HepG2 (cell line): ENCODE data around the gene SIK2. TPM values are rescaled to one million over a fixed set of nuclear protein-coding genes. Genes with fewer than 3 reads are reported as not detected.

Source experiments
- ATAC-seq: fragments of 200-7000 bp; cut with Tn5 transposase; 3 replicates; pipeline ENCODE4 v1.9.1; 2020; ENCODE audit warnings: mild to moderate bottlenecking, moderate library complexity
- BruUV-seq: library from RNA; stranded (reverse); fragments of 400-500 nt; replicated peaks from 2 replicates; lab custom pipeline; 2021; lab: Mats Ljungman, UMichigan
- CTCF ChIA-PET: fragments of 300-600 bp; formaldehyde crosslinking; extraction: SDS; loops from one replicate; lab custom pipeline; 2021; ENCODE audit warnings: low total read pairs, inconsistent platforms, low intra/inter-chr PET ratio; lab: Yijun Ruan, JAX
- POLR2A ChIA-PET: fragments of 350-600 bp; sonication (Branson Sonifier 250); formaldehyde crosslinking; loops from one replicate; lab custom pipeline; 2020; ENCODE audit warnings: antibody characterized with exemption, inconsistent platforms; lab: Yijun Ruan, JAX
- DNase-seq: peaks from one replicate; pipeline ENCODE4 v3.0.0-alpha.2; 2015; ENCODE audit warnings: low spot score
- FAIRE-seq: peaks from 3 replicates; lab custom pipeline; 2011; peaks lifted over from hg19 to GRCh38; lab: Jason Lieb, UNC
- H2AFZ ChIP-seq: one replicate; pipeline ENCODE4 v1.6.1; 2011; ENCODE audit warnings: low read length, inconsistent platforms
- H3K27ac ChIP-seq: fragments of 300-600 bp; 3 replicates; pipeline ENCODE4 v1.8.0; 2011; ENCODE audit warnings: mixed run types, mild to moderate bottlenecking, mixed read lengths, low read length, inconsistent platforms; ENCODE audit not compliant: insufficient read depth; ENCODE audit errors: extremely low read length
- H3K27me3 ChIP-seq, 2 experiments: fragments of 200-600 bp in 1 of 2; 2 replicates in 1 of 2; 3 replicates in 1 of 2; pipeline versions ENCODE4 v1.6.0 to v1.8.0; 2011; ENCODE audit warnings: low read length in 2 of 2, mild to moderate bottlenecking in 2 of 2, moderate library complexity in 2 of 2, inconsistent platforms in 1 of 2; ENCODE audit not compliant: insufficient read depth in 2 of 2, control insufficient read depth in 1 of 2
- H3K36me3 ChIP-seq, 2 experiments: fragments of 200-600 bp in 1 of 2; replicated peaks in 1 of 2; 2 replicates in 1 of 2; 3 replicates in 1 of 2; pipeline versions ENCODE4 v1.5.1 to v1.8.0; 2011; ENCODE audit warnings: low read length in 2 of 2, inconsistent platforms in 1 of 2; ENCODE audit not compliant: insufficient read depth in 2 of 2, control insufficient read depth in 1 of 2
- H3K4me1 ChIP-seq: 2 replicates; pipeline ENCODE4 v1.5.1; 2012; ENCODE audit warnings: low read length, inconsistent platforms; ENCODE audit not compliant: insufficient read depth
- H3K4me2 ChIP-seq: 2 replicates; pipeline ENCODE4 v1.6.0; 2011; ENCODE audit warnings: low read depth, low read length, inconsistent platforms
- H3K4me3 ChIP-seq, 3 experiments: fragments of 200-600 bp in 1 of 3; sonication (generic), shearing (Covaris generic) in 1 of 3; replicated peaks in 1 of 3; 2 replicates each; pipeline ENCODE4 v1.5.1; 2011 to 2016; ENCODE audit warnings: low read length in 3 of 3, inconsistent platforms in 2 of 3, low read depth in 2 of 3, mild to moderate bottlenecking in 2 of 3, control low read depth in 1 of 3, mixed read lengths in 1 of 3; ENCODE audit not compliant: insufficient read depth in 1 of 3
- H3K79me2 ChIP-seq: one replicate; pipeline ENCODE4 v1.6.1; 2011; ENCODE audit warnings: low read length, inconsistent platforms; ENCODE audit not compliant: insufficient read depth
- H3K9ac ChIP-seq: 2 replicates; pipeline ENCODE4 v1.6.0; 2011; ENCODE audit warnings: mild to moderate bottlenecking, low read depth, low read length, inconsistent platforms; ENCODE audit not compliant: insufficient read depth
- H3K9me3 ChIP-seq: 2 replicates; pipeline ENCODE4 v1.5.1; 2012; ENCODE audit warnings: mild to moderate bottlenecking, low read length
- H4K20me1 ChIP-seq: 2 replicates; pipeline ENCODE4 v1.6.0; 2011; ENCODE audit warnings: inconsistent platforms, mild to moderate bottlenecking, low read length, moderate library complexity; ENCODE audit not compliant: insufficient read depth
- ARID2 ChIP-seq: sonication (generic); formaldehyde crosslinking; IDR thresholded peaks from 2 replicates; pipeline ENCODE4 v1.8.1; 2022; ENCODE audit warnings: mild to moderate bottlenecking, missing genetic modification reagents, borderline replicate concordance
- FOXA3 ChIP-seq: IDR thresholded peaks from 2 replicates; pipeline ENCODE4 v1.6.1; 2016; ENCODE audit warnings: missing genetic modification reagents, missing compliant biosample characterization
- HDAC1 ChIP-seq: sonication (generic); formaldehyde crosslinking; IDR thresholded peaks from 2 replicates; pipeline ENCODE4 v1.5.1; 2020; ENCODE audit warnings: mild to moderate bottlenecking, missing genetic modification reagents
- RELA ChIP-seq: sonication (generic); formaldehyde crosslinking; IDR thresholded peaks from 2 replicates; pipeline ENCODE4 v1.4.0; 2020; ENCODE audit warnings: missing genetic modification reagents
- SMYD3 ChIP-seq: sonication (generic); formaldehyde crosslinking; IDR thresholded peaks from 2 replicates; pipeline ENCODE4 v1.8.1; 2023; ENCODE audit warnings: mild to moderate bottlenecking, missing genetic modification reagents
- WIZ ChIP-seq: sonication (generic); formaldehyde crosslinking; IDR thresholded peaks from 2 replicates; pipeline ENCODE4 v1.5.1; 2020; ENCODE audit warnings: mild to moderate bottlenecking, missing genetic modification reagents
- ZNF747 ChIP-seq: sonication (generic); formaldehyde crosslinking; IDR thresholded peaks from 2 replicates; pipeline ENCODE4 v1.8.1; 2023; ENCODE audit warnings: missing genetic modification reagents, mild to moderate bottlenecking, borderline replicate concordance
- ZNF772 ChIP-seq: sonication (generic); formaldehyde crosslinking; IDR thresholded peaks from 2 replicates; pipeline ENCODE4 v1.5.0; 2020; ENCODE audit warnings: mild to moderate bottlenecking, missing genetic modification reagents
- WGBS: methylation state at CpG from one replicate; pipeline ENCODE4 v1.1.6; 2017; ENCODE audit warnings: low lambda C conversion rate; 5-methylcytosine and 5-hydroxymethylcytosine counted together
- in situ Hi-C: cut with HindIII; loops from 2 replicates; pipeline ENCODE4 v1.10.0; 2017; ENCODE audit warnings: low pct_unique_long_range_greater_than_20kb; ENCODE audit not compliant: extremely low pct_ligation_motif_present
- intact Hi-C: fragments of 100-400 bp; cut with micrococcal nuclease; formaldehyde crosslinking; loops from one replicate; pipeline ENCODE4 v1.10.0; 2022; ENCODE audit not compliant: unreplicated experiment
- polyA plus RNA-seq, 8 experiments: library from polyadenylated mRNA; depleted of rRNA in 3 of 8; stranded (reverse) in 7 of 8; unstranded in 1 of 8; fragments of >200 nt; fragmentation: Illumina TruSeq in 4 of 8; extraction: Trizol in 4 of 8; gene quantifications; 2 replicates each; pipeline versions ENCODE4 v1.2.1 to v1.2.3, GENCODE V29; 2011 to 2016; ENCODE audit warnings: low read depth in 4 of 8, missing spikeins in 1 of 8, mixed read lengths in 1 of 8; ENCODE audit not compliant: insufficient read depth in 1 of 8
- total RNA-seq, 5 experiments: library from RNA; depleted of rRNA; stranded (reverse); fragments of >200 nt; fragmentation: Illumina TruSeq; extraction: Trizol; gene quantifications; 2 replicates each; pipeline ENCODE4 v1.2.3, GENCODE V29; 2016; ENCODE audit warnings: low read depth in 1 of 5

The SIK2 gene
- total and polyA plus RNA-seq, 2 of the 13 experiments (the other 11 are each of a cell fraction or from before 2014, with no cell fraction given) = 8.1 to 15.4 TPM

DNA sequence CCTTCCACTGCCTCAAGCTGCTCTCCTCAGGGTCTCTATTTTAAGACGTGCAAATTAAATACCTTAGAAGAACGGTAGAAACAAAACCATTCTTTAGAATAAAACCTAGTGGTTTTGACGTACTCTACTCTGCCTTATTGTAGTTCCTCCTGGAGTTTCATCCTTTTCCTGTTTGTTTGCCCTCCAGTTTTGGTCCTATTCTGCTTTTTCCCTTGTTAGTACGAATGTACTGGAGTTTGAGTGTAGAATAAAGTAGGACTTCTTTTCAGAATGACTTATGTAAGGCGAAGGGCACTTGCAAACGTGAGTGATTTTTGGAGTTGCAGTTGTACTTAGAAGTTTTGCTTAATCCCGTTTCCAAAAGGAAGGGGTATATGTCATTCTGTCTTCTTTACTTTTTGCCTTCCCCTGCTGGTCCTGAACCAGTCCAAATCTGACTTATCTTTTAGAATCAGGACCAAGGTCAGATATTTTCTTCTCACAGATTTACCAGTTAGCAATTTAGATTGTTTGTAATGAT is 1.4 kb downstream of the SIK2 start:
- Histone ChIP-seq H4K20me1 (peaks cover 10% of the 10 kb centered on the region), H3K9ac (peak overlapping the region; percentile 95)
- ATAC-seq = no peak
- POLR2A ChIA-PET = interaction anchor here (1.0 to 3.1 kb wide), 4 partner anchors 30 to 174 kb away, joined by 3 to 17 read pairs (median 4); partner anchors contain the start of gene PPP2R1B
- WGBS = 3% methylated on average over 7 of the region's 7 CpGs
- BruUV-seq = TSS peak; percentile 60
- intact Hi-C loops = loop anchor here (1.0 to 5.0 kb wide), 4 partner anchors 24 to 174 kb away; no protein-coding TSS in a partner anchor
- TF ChIP-seq ARID2 (CRISPR knock-in tag) (0 out of 2 replicates have a peak, but pooled peaks have one; percentile 35), HDAC1 (CRISPR knock-in tag) (0 out of 2 replicates have a peak, but pooled peaks have one; percentile 28), WIZ (CRISPR knock-in tag) (no peak), ZNF747 (CRISPR knock-in tag) (no peak; the same call in 1 of the 2 replicates), RELA (no peak), ZNF772 (CRISPR knock-in tag) (0 out of 2 replicates have a peak, but pooled peaks have one; percentile 43), FOXA3 (no peak), SMYD3 (CRISPR knock-in tag) (0 out of 2 replicates have a peak, but pooled peaks have one; percentile 49)
- TF ChIP-seq, all 625 proteins: peak for 4
- Histone ChIP-seq H3K27me3 (no peaks in the 10 kb centered on the region), H3K36me3 (no peaks in the 10 kb centered on the region), H2AFZ (no peak overlapping the region), H3K4me2 (peak overlapping the region; percentile 90), H3K4me3 (peak overlapping the region; percentile 84 to 95 (median 90)), H3K4me1 (peaks cover 52% of the 10 kb centered on the region), H3K79me2 (peaks cover 61% of the 10 kb centered on the region), H3K27ac (peak overlapping the region; percentile 87), H3K9me3 (no peaks in the 10 kb centered on the region)
- FAIRE-seq = peak; percentile 8
- CTCF ChIA-PET = interaction anchor here (2.6 kb wide), 1 partner anchor 174 kb away, joined by 16 read pairs; no protein-coding TSS in a partner anchor
- no peak for DNase-seq
- in situ Hi-C loops = loop anchor here (5.0 kb wide), 2 partner anchors 174 to 239 kb away; no protein-coding TSS in a partner anchor
